HCT116 (cell line): ENCODE measurements around the gene KIF5A. TPM values are rescaled to one million over a fixed set of nuclear protein-coding genes. Genes with fewer than 3 reads are reported as not detected.

Experiments
- ATAC-seq: fragments of 200-7000 bp; cut with Tn5 transposase; 2 replicates; pipeline ENCODE4 v1.9.1; 2020; ENCODE audit warnings: mild to moderate bottlenecking, moderate library complexity
- BruUV-seq: library from RNA; stranded (reverse); fragments of 400-500 nt; replicated peaks from 2 replicates; lab custom pipeline; 2021; lab: Mats Ljungman, UMichigan
- CTCF ChIA-PET: fragments of 300-600 bp; sonication (Branson Sonifier 250); formaldehyde crosslinking; loops from one replicate; lab custom pipeline; 2021; ENCODE audit warnings: antibody characterized with exemption; lab: Charles Lee
- POLR2A ChIA-PET: fragments of 300-600, 350-600 bp; sonication (Branson Sonifier 250); formaldehyde crosslinking; loops from one replicate; lab custom pipeline; 2021; ENCODE audit warnings: antibody characterized with exemption; lab: Charles Lee
- RAD21 ChIA-PET, 2 experiments: fragments of 300-600 bp; sonication (Branson Sonifier 250); formaldehyde crosslinking; loops; one replicate each; lab custom pipeline; 2023; ENCODE audit warnings: low total read pairs in 2 of 2; ENCODE audit not compliant: uncharacterized antibody in 2 of 2, unreplicated experiment in 2 of 2, low non-redundant PET in 1 of 2; lab: Charles Lee
- DNase-seq: peaks from one replicate; pipeline ENCODE4 v3.0.0-alpha.2; 2010; ENCODE audit warnings: low read depth, low spot score
- H2AFZ ChIP-seq: fragments of 200-600 bp; shearing (Covaris generic), sonication (generic); 2 replicates; pipeline ENCODE4 v1.6.1; 2017; ENCODE audit warnings: low read depth, mixed run types, mixed read lengths, antibody characterized with exemption, low read length; ENCODE audit not compliant: poor library complexity, severe bottlenecking
- H3K27ac ChIP-seq: 2 replicates; pipeline ENCODE4 v1.5.1; 2012; ENCODE audit warnings: low read depth, low read length
- H3K27me3 ChIP-seq: fragments of 200-600 bp; sonication (generic); 2 replicates; pipeline ENCODE4 v1.6.1; 2016; ENCODE audit warnings: mixed run types, low read length, mixed read lengths; ENCODE audit not compliant: insufficient read depth
- H3K36me3 ChIP-seq, 2 experiments: fragments of 200-500 bp in 1 of 2; fragments of 200-600 bp in 1 of 2; sonication (Bioruptor generic) in 1 of 2; sonication (generic) in 1 of 2; 2 replicates each; pipeline versions ENCODE4 v1.5.1 to v1.6.1; 2014 to 2016; ENCODE audit warnings: low read length in 2 of 2, inconsistent platforms in 1 of 2, mixed read lengths in 1 of 2, mixed run types in 1 of 2; ENCODE audit not compliant: insufficient read depth in 2 of 2, control insufficient read depth in 1 of 2
- H3K4me1 ChIP-seq, 2 experiments: fragments of 200-600 bp in 1 of 2; sonication (generic) in 1 of 2; 2 replicates each; pipeline versions ENCODE4 v1.5.1 to v1.6.1; 2012 to 2017; ENCODE audit warnings: low read length in 2 of 2, inconsistent platforms in 1 of 2, mild to moderate bottlenecking in 1 of 2, mixed read lengths in 1 of 2, mixed run types in 1 of 2, moderate library complexity in 1 of 2; ENCODE audit not compliant: insufficient read depth in 2 of 2, control insufficient read depth in 1 of 2
- H3K4me2 ChIP-seq: fragments of 200-600 bp; sonication (generic); 2 replicates; pipeline ENCODE4 v1.6.1; 2017; ENCODE audit warnings: mixed run types, low read length, mixed read lengths
- H3K4me3 ChIP-seq, 2 experiments: fragments of 200-600 bp in 1 of 2; sonication (generic) in 1 of 2; replicated peaks in 1 of 2; 2 replicates each; pipeline ENCODE4 v1.5.1; 2011 to 2016; ENCODE audit warnings: low read length in 2 of 2, control low read depth in 1 of 2, low read depth in 1 of 2, mild to moderate bottlenecking in 1 of 2, mixed read lengths in 1 of 2, mixed run types in 1 of 2
- H3K79me2 ChIP-seq: fragments of 200-600 bp; sonication (generic); 2 replicates; pipeline ENCODE4 v1.6.1; 2017; ENCODE audit warnings: mild to moderate bottlenecking, mixed run types, low read length, moderate library complexity, mixed read lengths; ENCODE audit not compliant: insufficient read depth
- H3K9ac ChIP-seq: fragments of 200-600 bp; sonication (generic); 2 replicates; pipeline ENCODE4 v1.6.1; 2016; ENCODE audit warnings: low read length, mixed read lengths
- H3K9me2 ChIP-seq: fragments of 200-600 bp; sonication (generic), shearing (Covaris generic); 2 replicates; pipeline ENCODE4 v1.6.1; 2017; ENCODE audit warnings: mixed run types, mild to moderate bottlenecking, moderate library complexity; ENCODE audit not compliant: insufficient read depth
- H3K9me3 ChIP-seq, 2 experiments: fragments of 200-500 bp in 1 of 2; fragments of 200-600 bp in 1 of 2; sonication (Bioruptor generic) in 1 of 2; sonication (generic) in 1 of 2; 2 replicates each; pipeline ENCODE4 v1.6.1; 2014 to 2017; ENCODE audit warnings: low read length in 2 of 2, mixed read lengths in 2 of 2, inconsistent platforms in 1 of 2, low read depth in 1 of 2, mild to moderate bottlenecking in 1 of 2, mixed run types in 1 of 2, moderate library complexity in 1 of 2; ENCODE audit not compliant: control insufficient read depth in 1 of 2, insufficient read depth in 1 of 2
- H4K20me1 ChIP-seq: fragments of 200-600 bp; sonication (generic), shearing (Covaris generic); 2 replicates; pipeline ENCODE4 v1.6.1; 2017; ENCODE audit warnings: mixed run types, mild to moderate bottlenecking, moderate library complexity; ENCODE audit not compliant: insufficient read depth
- CTCF ChIP-seq, 3 experiments: fragments of 200-600 bp in 1 of 3; sonication (generic) in 1 of 3; IDR thresholded peaks in 2 of 3; conservative IDR thresholded peaks in 1 of 3; 2 replicates each; pipeline ENCODE4 v1.5.1; 2012 to 2017; ENCODE audit warnings: low read depth in 2 of 3, low read length in 2 of 3, antibody characterized with exemption in 1 of 3, borderline replicate concordance in 1 of 3, control low read depth in 1 of 3, mild to moderate bottlenecking in 1 of 3, mixed read lengths in 1 of 3, mixed run types in 1 of 3, moderate library complexity in 1 of 3; ENCODE audit not compliant: insufficient read depth in 1 of 3
- ELF1 ChIP-seq: IDR thresholded peaks from 2 replicates; pipeline ENCODE4 v1.6.1; 2012; ENCODE audit warnings: low read depth, borderline replicate concordance
- EZH2 ChIP-seq: fragments of 200-600 bp; sonication (generic); IDR thresholded peaks from 2 replicates; pipeline ENCODE4 v1.6.1; 2017; ENCODE audit warnings: antibody characterized with exemption, mixed run types
- EZH2phosphoT487 ChIP-seq: fragments of 200-600 bp; IDR thresholded peaks from 2 replicates; pipeline ENCODE4 v1.6.1; 2018; ENCODE audit warnings: antibody characterized with exemption, borderline replicate concordance
- FOSL1 ChIP-seq: IDR thresholded peaks from 2 replicates; pipeline ENCODE4 v1.6.1; 2012; ENCODE audit warnings: low read depth
- YY1 ChIP-seq: IDR thresholded peaks from 2 replicates; pipeline ENCODE4 v1.6.1; 2011; ENCODE audit warnings: low read length, low read depth, moderate library complexity, mild to moderate bottlenecking; ENCODE audit not compliant: insufficient replicate concordance; ENCODE audit errors: extremely low read depth
- ZFX ChIP-seq: fragments of 450-650 bp; IDR thresholded peaks from 2 replicates; pipeline ENCODE4 v1.6.1; 2017
- ZNF274 ChIP-seq: fragments of 200-500 bp; sonication (Bioruptor generic); IDR thresholded peaks from 2 replicates; pipeline ENCODE4 v1.6.1; 2014; ENCODE audit warnings: mild to moderate bottlenecking, low read depth, low read length, inconsistent platforms
- intact Hi-C: fragments of 100-400 bp; cut with micrococcal nuclease; formaldehyde crosslinking; loops from 2 replicates; pipeline ENCODE4 v1.10.0; 2022
- total RNA-seq: library from RNA; stranded (reverse); gene quantifications from one replicate; pipeline ENCODE4 v1.2.1, GENCODE V29; 2021; ENCODE audit not compliant: unreplicated experiment
- TF ChIP-seq, protein P1 (sequence below): IDR thresholded peaks from 2 replicates; pipeline ENCODE4 v1.6.1; 2012

The KIF5A gene
- total RNA-seq, 1 experiment from 2014 or later = 5.2 TPM

DNA sequence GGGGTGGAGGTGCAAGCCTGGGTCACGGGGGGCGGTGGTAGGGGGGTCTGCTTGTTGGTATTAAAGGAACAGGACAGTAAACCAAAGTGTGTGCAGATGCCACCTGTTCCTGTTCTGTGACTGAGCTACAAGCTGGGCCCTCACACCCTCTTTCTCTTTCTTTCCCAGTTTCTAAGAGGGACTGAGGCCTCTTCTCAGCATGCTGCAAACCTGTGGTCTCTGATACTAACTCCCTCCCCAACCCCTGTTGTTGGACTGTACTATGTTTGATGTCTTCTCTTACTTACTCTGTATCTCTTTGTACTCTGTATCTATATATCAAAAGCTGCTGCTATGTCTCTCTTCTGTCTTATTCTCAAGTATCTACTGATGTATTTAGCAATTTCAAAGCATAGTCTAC is 34.2 kb downstream of the KIF5A start:
- BruUV-seq = no TSS peak
- intact Hi-C loops = loop anchor here (5.0 kb wide), 1 partner anchor 108 kb away; the partner anchor contains the start of gene OS9
- no peak overlapping the region for H3K27ac ChIP-seq
- TF ChIP-seq ELF1 (no peak), EZH2 (no peak), FOSL1 (no peak), ZFX (no peak), YY1 (no peak), CTCF (IDR thresholded peaks at IDR 0.05 in 2 of 3, conservative IDR thresholded peaks at IDR 0.05 in 1 of 3; ENCODE audit: borderline replicate concordance in 1 of 3, insufficient read depth in 1 of 3, low read depth in 2 of 3, low read length in 2 of 3) (no peak), EZH2phosphoT487 (no peak), ZNF274 (no peak)
- TF ChIP-seq, protein P1, sequence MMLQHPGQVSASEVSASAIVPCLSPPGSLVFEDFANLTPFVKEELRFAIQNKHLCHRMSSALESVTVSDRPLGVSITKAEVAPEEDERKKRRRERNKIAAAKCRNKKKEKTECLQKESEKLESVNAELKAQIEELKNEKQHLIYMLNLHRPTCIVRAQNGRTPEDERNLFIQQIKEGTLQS = no peak
- TF ChIP-seq, all 23 proteins: peak for 0
- ChIA-PET CTCF (interaction anchor here (0.9 to 3.3 kb wide), 13 partner anchors 9 to 219 kb away, joined by 3 to 18 read pairs (median 5); partner anchors contain the start of genes ARHGEF25, DCTN2, DTX3 and PIP4K2C), POLR2A (no interaction called here), RAD21 (interaction anchor here in 1 of 2 experiments (1.2 kb wide), 1 partner anchor 49 kb away, joined by 5 read pairs; the partner anchor contains the start of gene B4GALNT1)
- Histone ChIP-seq H2AFZ (no peak overlapping the region), H3K4me3 (no peak overlapping the region), H3K4me1 (no peaks in the 10 kb centered on the region), H3K4me2 (no peak overlapping the region), H3K27me3 (no peaks in the 10 kb centered on the region), H3K9ac (no peak overlapping the region), H3K36me3 (peaks cover 0 to 6% of the 10 kb centered on the region in 2 experiments; a peak in 1 of 4 replicates), H3K79me2 (no peaks in the 10 kb centered on the region), H3K9me2 (no peaks in the 10 kb centered on the region), H3K9me3 (no peaks in the 10 kb centered on the region), H4K20me1 (no peaks in the 10 kb centered on the region)
- ATAC-seq (no peak), DNase-seq (no peak)
